H1 (cell line): ENCODE results near the gene FAM177B. TPM values are rescaled to one million over a fixed set of nuclear protein-coding genes. Genes with fewer than 3 reads are reported as not detected.

Experiments
- CTCF ChIA-PET: fragments of 300-600 bp; sonication (Branson Sonifier 250); formaldehyde crosslinking; loops from one replicate; lab custom pipeline; 2021; ENCODE audit not compliant: partially characterized antibody; lab: Charles Lee
- POLR2A ChIA-PET: fragments of 300-600 bp; sonication (Branson Sonifier 250); formaldehyde crosslinking; loops from one replicate; lab custom pipeline; 2021; ENCODE audit warnings: inconsistent platforms; ENCODE audit not compliant: partially characterized antibody; lab: Charles Lee
- DNase-seq, 2 experiments: peaks; one replicate each; pipeline versions ENCODE4 v3.0.0 to v3.0.0-alpha.2; 2010 to 2022; ENCODE audit warnings: low spot score in 2 of 2, low read depth in 1 of 2, mixed read lengths in 1 of 2
- FAIRE-seq: peaks from 2 replicates; lab custom pipeline; 2011; peaks lifted over from hg19 to GRCh38; lab: Jason Lieb, UNC
- H2AFZ ChIP-seq: 2 replicates; pipeline ENCODE4 v1.8.1; 2012; ENCODE audit warnings: low read length, inconsistent platforms
- H2AK5ac ChIP-seq: 2 replicates; pipeline ENCODE4 v1.6.1; 2013; ENCODE audit warnings: low read depth, low read length
- H2BK120ac ChIP-seq: replicated peaks from 2 replicates; pipeline ENCODE3; 2013; ENCODE audit warnings: low read depth, low read length, inconsistent platforms
- H2BK12ac ChIP-seq: 2 replicates; pipeline ENCODE4 v1.6.1; 2013; ENCODE audit warnings: low read depth, low read length
- H2BK15ac ChIP-seq: 2 replicates; pipeline ENCODE4 v1.6.1; 2013; ENCODE audit warnings: low read length
- H2BK20ac ChIP-seq: 2 replicates; pipeline ENCODE4 v1.6.1; 2013; ENCODE audit warnings: low read length
- H2BK5ac ChIP-seq: 2 replicates; pipeline ENCODE4 v1.6.1; 2013; ENCODE audit warnings: low read depth, low read length
- H3K14ac ChIP-seq: 2 replicates; pipeline ENCODE4 v1.6.1; 2013; ENCODE audit warnings: inconsistent platforms; ENCODE audit not compliant: insufficient read length
- H3K18ac ChIP-seq: 2 replicates; pipeline ENCODE4 v1.6.1; 2013; ENCODE audit warnings: low read length; ENCODE audit errors: extremely low read depth
- H3K23ac ChIP-seq: 2 replicates; pipeline ENCODE4 v1.6.1; 2013; ENCODE audit warnings: inconsistent platforms; ENCODE audit not compliant: insufficient read length
- H3K23me2 ChIP-seq: 2 replicates; pipeline ENCODE4 v1.6.1; 2013; ENCODE audit warnings: low read depth, low read length
- H3K27ac ChIP-seq: 2 replicates; pipeline ENCODE4 v1.6.1; 2011; ENCODE audit warnings: low read depth, low read length, inconsistent platforms
- H3K27me3 ChIP-seq, 4 experiments: replicated peaks in 1 of 4; 1 replicate in 1 of 4; 2 replicates in 3 of 4; pipeline versions ENCODE4 v1.6.1 to v1.8.1; 2011 to 2013; ENCODE audit warnings: low read length in 3 of 4, mild to moderate bottlenecking in 3 of 4, inconsistent platforms in 2 of 4, mixed read lengths in 2 of 4, moderate library complexity in 1 of 4; ENCODE audit not compliant: control insufficient read depth in 3 of 4, insufficient read depth in 3 of 4; ENCODE audit errors: extremely low read depth in 1 of 4
- H3K36me3 ChIP-seq, 4 experiments: 2 replicates each; pipeline versions ENCODE4 v1.6.1 to v1.8.1; 2011 to 2013; ENCODE audit warnings: mild to moderate bottlenecking in 4 of 4, low read length in 3 of 4, moderate library complexity in 2 of 4, control low read depth in 1 of 4, inconsistent platforms in 1 of 4; ENCODE audit not compliant: insufficient read depth in 4 of 4, control insufficient read depth in 2 of 4
- H3K4ac ChIP-seq: replicated peaks from 2 replicates; pipeline ENCODE3; 2013; ENCODE audit warnings: low read length, low read depth, mixed read lengths, inconsistent platforms; ENCODE audit not compliant: insufficient read length
- H3K4me1 ChIP-seq, 4 experiments: replicated peaks in 1 of 4; 1 replicate in 1 of 4; 2 replicates in 3 of 4; pipeline versions ENCODE4 v1.6.1 to v1.8.1; 2011 to 2013; ENCODE audit warnings: low read length in 3 of 4, inconsistent platforms in 2 of 4, mixed read lengths in 1 of 4; ENCODE audit not compliant: insufficient read depth in 4 of 4, control insufficient read depth in 3 of 4
- H3K4me2 ChIP-seq, 2 experiments: 2 replicates each; pipeline versions ENCODE4 v1.6.1 to v1.8.1; 2011 to 2013; ENCODE audit warnings: low read depth in 2 of 2, low read length in 2 of 2, control low read depth in 1 of 2, inconsistent platforms in 1 of 2, mild to moderate bottlenecking in 1 of 2; ENCODE audit not compliant: insufficient read depth in 1 of 2
- H3K4me3 ChIP-seq, 4 experiments: fragments of 200-600, 300-600 bp in 1 of 4; sonication (generic), shearing (Covaris generic), sonication (Bioruptor Twin) in 1 of 4; 2 replicates each; pipeline versions ENCODE4 v1.5.1 to v1.8.1; 2011 to 2016; ENCODE audit warnings: low read length in 4 of 4, low read depth in 3 of 4, control low read depth in 2 of 4, inconsistent platforms in 2 of 4, mild to moderate bottlenecking in 2 of 4, mixed read lengths in 1 of 4, moderate library complexity in 1 of 4; ENCODE audit not compliant: insufficient read depth in 2 of 4; ENCODE audit errors: extremely low read depth in 1 of 4
- H3K56ac ChIP-seq: replicated peaks from 2 replicates; pipeline ENCODE3; 2013; ENCODE audit warnings: low read depth, mild to moderate bottlenecking, mixed read lengths, low read length, inconsistent platforms; ENCODE audit not compliant: insufficient read length
- H3K79me1 ChIP-seq: 2 replicates; pipeline ENCODE4 v1.6.1; 2013; ENCODE audit warnings: low read depth, low read length, control low read depth
- H3K79me2 ChIP-seq, 2 experiments: 2 replicates each; pipeline versions ENCODE4 v1.6.1 to v1.8.1; 2012 to 2013; ENCODE audit warnings: low read length in 2 of 2, mild to moderate bottlenecking in 2 of 2, inconsistent platforms in 1 of 2; ENCODE audit not compliant: insufficient read depth in 2 of 2, control insufficient read depth in 1 of 2
- H3K9ac ChIP-seq, 4 experiments: replicated peaks in 1 of 4; 1 replicate in 1 of 4; 2 replicates in 3 of 4; pipeline versions ENCODE4 v1.6.1 to v1.8.1; 2011 to 2013; ENCODE audit warnings: low read depth in 3 of 4, low read length in 3 of 4, control low read depth in 2 of 4, mild to moderate bottlenecking in 2 of 4, moderate library complexity in 2 of 4, inconsistent platforms in 1 of 4; ENCODE audit errors: extremely low read depth in 1 of 4
- H3K9me3 ChIP-seq, 2 experiments: 2 replicates each; pipeline versions ENCODE4 v1.6.1 to v1.8.1; 2012 to 2013; ENCODE audit warnings: mild to moderate bottlenecking in 2 of 2, moderate library complexity in 2 of 2, control low read depth in 1 of 2, inconsistent platforms in 1 of 2, low read depth in 1 of 2, low read length in 1 of 2, mixed read lengths in 1 of 2; ENCODE audit not compliant: insufficient read depth in 2 of 2
- H4K20me1 ChIP-seq, 2 experiments: replicated peaks in 1 of 2; 2 replicates each; pipeline versions ENCODE3 to v1.8.1; 2011 to 2013; ENCODE audit warnings: inconsistent platforms in 2 of 2, low read length in 2 of 2, mild to moderate bottlenecking in 1 of 2; ENCODE audit not compliant: insufficient read depth in 2 of 2, control insufficient read depth in 1 of 2
- H4K5ac ChIP-seq: 2 replicates; pipeline ENCODE4 v1.6.1; 2013; ENCODE audit warnings: low read length, low read depth, mixed read lengths, inconsistent platforms; ENCODE audit not compliant: insufficient read length
- H4K8ac ChIP-seq: 2 replicates; pipeline ENCODE4 v1.8.0; 2013; ENCODE audit warnings: mild to moderate bottlenecking, moderate library complexity, low read length, inconsistent platforms; ENCODE audit not compliant: insufficient read depth; ENCODE audit errors: extremely low read depth
- H4K91ac ChIP-seq: replicated peaks from 2 replicates; pipeline ENCODE3; 2013; ENCODE audit warnings: low read length, mixed read lengths, inconsistent platforms; ENCODE audit not compliant: insufficient read length
- CHD1 ChIP-seq: IDR thresholded peaks from 2 replicates; pipeline ENCODE4 v1.6.1; 2012; ENCODE audit warnings: low read depth, low read length, improper control_type of control experiment
- CHD2 ChIP-seq: IDR thresholded peaks from 2 replicates; pipeline ENCODE4 v1.6.1; 2012; ENCODE audit warnings: low read length, improper control_type of control experiment
- CTCF ChIP-seq, 3 experiments: IDR thresholded peaks; 1 replicate in 2 of 3; 2 replicates in 1 of 3; pipeline versions ENCODE4 v1.5.1 to v1.6.1; 2011; ENCODE audit warnings: low read length in 3 of 3, mild to moderate bottlenecking in 3 of 3, inconsistent platforms in 2 of 3, low read depth in 1 of 3, moderate library complexity in 1 of 3; ENCODE audit not compliant: insufficient read depth in 1 of 3; ENCODE audit errors: control extremely low read depth in 1 of 3
- KDM1A ChIP-seq: fragments of 200-600, 300-600 bp; sonication (generic); IDR thresholded peaks from 2 replicates; pipeline ENCODE4 v1.7.1; 2016; ENCODE audit warnings: mild to moderate bottlenecking, low read length, borderline replicate concordance
- MAFK ChIP-seq: IDR thresholded peaks from 2 replicates; pipeline ENCODE4 v1.6.1; 2012; ENCODE audit warnings: low read depth, mild to moderate bottlenecking, improper control_type of control experiment, low read length
- RNF2 ChIP-seq: fragments of 200-900, 300-1000 bp; sonication (generic); IDR thresholded peaks from 2 replicates; pipeline ENCODE4 v1.7.1; 2016; ENCODE audit warnings: borderline replicate concordance, low read depth, mild to moderate bottlenecking, antibody characterized with exemption, low read length; ENCODE audit not compliant: poor library complexity, severe bottlenecking; ENCODE audit errors: missing control alignments
- SP1 ChIP-seq: IDR thresholded peaks from 2 replicates; pipeline ENCODE4 v1.6.1; 2011; ENCODE audit warnings: low read depth, low read length
- SP2 ChIP-seq: IDR thresholded peaks from 2 replicates; pipeline ENCODE4 v1.6.1; 2012; ENCODE audit warnings: mild to moderate bottlenecking, low read length, inconsistent platforms
- SRF ChIP-seq: IDR thresholded peaks from 2 replicates; pipeline ENCODE4 v1.6.1; 2011; ENCODE audit warnings: mild to moderate bottlenecking, low read depth, low read length, moderate library complexity
- WGBS, 2 experiments: shearing (Covaris generic) in 1 of 2; methylation state at CpG; one replicate each; pipeline versions ENCODE4 v1.1.6 to v1.1.7; 2013 to 2015; ENCODE audit warnings: low lambda C conversion rate in 2 of 2, mixed read lengths in 2 of 2, inconsistent platforms in 1 of 2, low coverage in 1 of 2, missing lambda C conversion rate in 1 of 2; ENCODE audit not compliant: insufficient replicate concordance in 2 of 2, insufficient coverage in 1 of 2, insufficient read length in 1 of 2; ENCODE audit errors: extremely low coverage in 1 of 2, missing lambda C conversion rate in 1 of 2; 5-methylcytosine and 5-hydroxymethylcytosine counted together
- polyA plus RNA-seq, 7 experiments: library from polyadenylated mRNA; depleted of rRNA in 3 of 7; stranded (reverse) in 5 of 7; unstranded in 2 of 7; fragments of >200 nt in 5 of 7; fragments of 200-250 nt in 2 of 7; gene quantifications; 1 replicate in 5 of 7; 2 replicates in 1 of 7; 4 replicates in 1 of 7; pipeline versions ENCODE4 v1.2.1 to v1.2.3, GENCODE V29; 2011 to 2013; ENCODE audit warnings: missing spikeins in 2 of 7, mixed read lengths in 2 of 7
- total RNA-seq: library from RNA; stranded (reverse); fragmentation: NEBNext Ultra II Directional; extraction: Animal tissue kit (Norgen Biotek cat#: 25700); gene quantifications from 2 replicates; pipeline ENCODE4 v1.2.1, GENCODE V29; 2021
- TF ChIP-seq, protein P1 (sequence below): IDR thresholded peaks from 2 replicates; pipeline ENCODE4 v1.6.1; 2012; ENCODE audit warnings: inconsistent platforms
- TF ChIP-seq, protein P2 (sequence below): IDR thresholded peaks from 2 replicates; pipeline ENCODE4 v1.6.1; 2012; ENCODE audit warnings: inconsistent platforms

Gene FAM177B
- total and polyA plus RNA-seq, 2 of the 8 experiments (the other 6 are each of a cell fraction or from before 2014, with no cell fraction given) = 0.06 TPM; not detected in 1

DNA sequence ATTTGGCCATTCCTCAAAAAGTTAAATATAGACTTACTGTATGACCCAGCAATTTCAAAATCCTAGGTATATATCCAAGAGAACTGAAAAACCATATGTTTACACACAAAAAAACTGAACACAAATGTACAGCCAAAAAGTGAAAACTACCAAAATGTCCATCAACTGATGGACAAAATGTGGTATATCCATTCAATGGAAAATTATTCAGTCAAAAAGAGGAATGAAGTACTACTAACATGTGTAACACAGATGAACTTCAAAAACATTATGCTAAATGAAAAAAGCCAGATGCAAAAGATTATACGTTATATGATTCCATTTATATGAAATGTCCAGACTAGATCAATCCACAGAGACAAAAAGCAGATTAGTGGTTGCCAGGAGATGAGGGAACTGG, 32.7 kb upstream of the FAM177B start:
- H2AK5ac ChIP-seq = no peak overlapping the region
- no peaks in the 10 kb centered on the region for H3K23me2 ChIP-seq
- H4K8ac ChIP-seq = no peak overlapping the region
- H3K23ac ChIP-seq = no peak overlapping the region
- peaks cover 0 to 55% of the 10 kb centered on the region in 2 experiments; a peak in 3 of 4 replicates for H3K79me2 ChIP-seq
- H2BK15ac ChIP-seq = no peak overlapping the region
- H3K18ac ChIP-seq = no peak overlapping the region
- DNase-seq (no peak), FAIRE-seq (no peak)
- no peaks in the 10 kb centered on the region for H4K20me1 ChIP-seq
- peaks cover 0 to 3% of the 10 kb centered on the region in 2 experiments; a peak in 2 of 4 replicates for H3K9me3 ChIP-seq
- H2BK20ac ChIP-seq = no peak overlapping the region
- no peak overlapping the region for H2BK5ac ChIP-seq
- H3K4me3 ChIP-seq = no peak overlapping the region
- no peaks in the 10 kb centered on the region for H3K4me1 ChIP-seq
- no peaks in the 10 kb centered on the region for H3K79me1 ChIP-seq
- POLR2A ChIA-PET = no interaction called here
- no peak overlapping the region for H2AFZ ChIP-seq
- H3K27ac ChIP-seq = no peak overlapping the region
- 100% methylated on average over 1 of the region's 1 CpG; no CpG with 5 or more reads in 1 of the 2 experiments for WGBS, 2 experiments
- H3K9ac ChIP-seq = no peak overlapping the region
- no peak overlapping the region for H3K56ac ChIP-seq
- H4K91ac ChIP-seq = no peak overlapping the region
- H2BK120ac ChIP-seq = no peak overlapping the region
- H2BK12ac ChIP-seq = no peak overlapping the region
- no peak overlapping the region for H3K4ac ChIP-seq
- no peak overlapping the region for H3K14ac ChIP-seq
- peaks cover 0 to 16% (median 6%) of the 10 kb centered on the region in 4 experiments; a peak in 3 of 8 replicates for H3K36me3 ChIP-seq
- H3K27me3 ChIP-seq = no peaks in the 10 kb centered on the region
- CTCF ChIA-PET = no interaction called here
- H4K5ac ChIP-seq = no peak overlapping the region
- H3K4me2 ChIP-seq = no peak overlapping the region
- TF ChIP-seq SRF = no peak
- no peak for TF ChIP-seq RNF2
- TF ChIP-seq SP2 = no peak
- TF ChIP-seq, protein P1, sequence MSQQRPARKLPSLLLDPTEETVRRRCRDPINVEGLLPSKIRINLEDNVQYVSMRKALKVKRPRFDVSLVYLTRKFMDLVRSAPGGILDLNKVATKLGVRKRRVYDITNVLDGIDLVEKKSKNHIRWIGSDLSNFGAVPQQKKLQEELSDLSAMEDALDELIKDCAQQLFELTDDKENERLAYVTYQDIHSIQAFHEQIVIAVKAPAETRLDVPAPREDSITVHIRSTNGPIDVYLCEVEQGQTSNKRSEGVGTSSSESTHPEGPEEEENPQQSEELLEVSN = no peak
- TF ChIP-seq MAFK = no peak
- TF ChIP-seq, protein P2, sequence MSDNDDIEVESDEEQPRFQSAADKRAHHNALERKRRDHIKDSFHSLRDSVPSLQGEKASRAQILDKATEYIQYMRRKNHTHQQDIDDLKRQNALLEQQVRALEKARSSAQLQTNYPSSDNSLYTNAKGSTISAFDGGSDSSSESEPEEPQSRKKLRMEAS = no peak
- TF ChIP-seq KDM1A = no peak
- no peak for TF ChIP-seq CHD2
- no peak for TF ChIP-seq SP1
- TF ChIP-seq CTCF (IDR thresholded peaks at IDR 0.05; ENCODE audit: control extremely low read depth in 1 of 3, insufficient read depth in 1 of 3, low read depth in 1 of 3, low read length in 3 of 3) = no peak
- TF ChIP-seq CHD1 = no peak
